SH-SY5Y (cell line): Measurements from ENCODE around the gene KLHDC9.

ENCODE experiments used
- GATA2 ChIP-seq: IDR thresholded peaks from 2 replicates; pipeline ENCODE4 v1.6.1; 2011; ENCODE audit warnings: mild to moderate bottlenecking, low read depth, low read length
- GATA3 ChIP-seq: IDR thresholded peaks from 2 replicates; pipeline ENCODE4 v1.6.1; 2011; ENCODE audit warnings: low read depth, mild to moderate bottlenecking, low read length, moderate library complexity

- TF ChIP-seq GATA2, result no peak
- TF ChIP-seq GATA3, result no peak
These were observed 15.0 kb upstream of the KLHDC9 start for GRCh38 chr1:161082996-161083747.
